ENCODE results near the gene SLC17A9.
"Not testable (repeated sequence)": the region's sequence is repeated elsewhere in the genome, so short reads cannot be mapped to it uniquely, and the experiment has no call there.

The SLC17A9 gene

GRCh38 chr20:62955519-62956386 lies 3.2 kb downstream of the SLC17A9 start:
- in situ Hi-C loops (cut with MboI; ENCODE audit: low sequenced_read_pairs) = no loop called here

- in situ Hi-C loops (cut with MboI; ENCODE audit: low sequenced_read_pairs) = no loop called here
These were observed 4.1 kb downstream of the SLC17A9 start for GRCh38 chr20:62956387-62957135.

GRCh38 chr20:62957136-62958117 lies 4.9 kb downstream of the SLC17A9 start:
- in situ Hi-C loops (cut with MboI; ENCODE audit: low sequenced_read_pairs) = no loop called here

GRCh38 chr20:62958388-62959100 lies 6.0 kb downstream of the SLC17A9 start:
- in situ Hi-C loops (cut with MboI; ENCODE audit: low sequenced_read_pairs) = no loop called here

- in situ Hi-C loops (cut with MboI; ENCODE audit: low sequenced_read_pairs) = no loop called here
These were observed 6.8 kb downstream of the SLC17A9 start for GRCh38 chr20:62959101-62959971.

GRCh38 chr20:62959998-62960436 lies 7.5 kb downstream of the SLC17A9 start:
- in situ Hi-C loops (cut with MboI; ENCODE audit: low sequenced_read_pairs) = no loop called here

- in situ Hi-C loops (cut with MboI; ENCODE audit: low sequenced_read_pairs) = not testable (repeated sequence)
These were observed 8.2 kb downstream of the SLC17A9 start for GRCh38 chr20:62960446-62961309.

GRCh38 chr20:62961310-62961783 lies 8.8 kb downstream of the SLC17A9 start:
- in situ Hi-C loops (cut with MboI; ENCODE audit: low sequenced_read_pairs) = no loop called here

- in situ Hi-C loops (cut with MboI; ENCODE audit: low sequenced_read_pairs) = no loop called here
These were observed 9.3 kb downstream of the SLC17A9 start for GRCh38 chr20:62961799-62962198.

GRCh38 chr20:62962221-62962879 lies 9.8 kb downstream of the SLC17A9 start:
- in situ Hi-C loops (cut with MboI; ENCODE audit: low sequenced_read_pairs) = no loop called here

- in situ Hi-C loops (cut with MboI; ENCODE audit: low sequenced_read_pairs) = no loop called here
These were observed 10.5 kb downstream of the SLC17A9 start for GRCh38 chr20:62962891-62963613.

GRCh38 chr20:62963614-62964397 lies 11.3 kb downstream of the SLC17A9 start:
- in situ Hi-C loops (cut with MboI; ENCODE audit: low sequenced_read_pairs) = no loop called here

- in situ Hi-C loops (cut with MboI; ENCODE audit: low sequenced_read_pairs) = no loop called here
These were observed 12.2 kb downstream of the SLC17A9 start for GRCh38 chr20:62964700-62965099.

- in situ Hi-C loops (cut with MboI; ENCODE audit: low sequenced_read_pairs) = no loop called here
These were observed 12.9 kb downstream of the SLC17A9 start for GRCh38 chr20:62965363-62965771.

GRCh38 chr20:62966212-62967148 lies 14.0 kb downstream of the SLC17A9 start:
- in situ Hi-C loops (cut with MboI; ENCODE audit: low sequenced_read_pairs) = no loop called here

Measured in HL-60/S4 treated with phorbol 12-myristate 13-acetate at 8.2 ng/mL for 4 days and 3 days (cell line).